Epidermal melanocyte (primary cell): Measurements from ENCODE around the gene TAS2R4.
"Not testable (repeated sequence)": the region's sequence is repeated elsewhere in the genome, so short reads cannot be mapped to it uniquely, and the experiment has no call there.

ENCODE experiments used
- DNase-seq: peaks from one replicate; pipeline ENCODE4 v3.0.0; 2011; ENCODE audit warnings: low spot score; ENCODE audit not compliant: insufficient read length

Gene TAS2R4

DNA sequence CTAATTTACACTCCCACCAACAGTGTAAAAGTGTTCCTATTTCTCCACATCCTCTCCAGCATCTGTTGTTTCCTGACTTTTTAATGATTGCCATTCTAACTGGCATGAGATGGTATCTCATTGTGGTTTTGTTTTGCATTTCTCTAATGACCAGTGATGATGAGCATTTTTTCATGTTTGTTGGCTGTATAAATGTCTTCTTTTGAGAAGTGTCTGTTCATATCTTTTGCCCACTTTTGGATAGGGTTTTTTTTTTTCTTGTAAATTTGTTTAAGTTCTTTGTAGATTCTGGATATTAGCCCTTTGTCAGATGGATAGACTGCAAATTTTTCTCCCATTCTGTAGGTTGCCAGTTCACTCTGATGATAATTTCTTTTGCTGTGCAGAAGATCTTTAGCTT lies 46.0 kb downstream of the TAS2R4 start:
- not testable (repeated sequence) for DNase-seq
